Activated T-cell treated with anti-CD3 and anti-CD28 coated beads for 24 hours (primary cell): Measurements from ENCODE around the gene TMEM135.
"Not testable (repeated sequence)": the region's sequence is repeated elsewhere in the genome, so short reads cannot be mapped to it uniquely, and the experiment has no call there.

ENCODE experiments used
- DNase-seq: peaks from one replicate; pipeline ENCODE4 v3.0.0-alpha.2; 2020; ENCODE audit warnings: low read depth

The TMEM135 gene

DNA sequence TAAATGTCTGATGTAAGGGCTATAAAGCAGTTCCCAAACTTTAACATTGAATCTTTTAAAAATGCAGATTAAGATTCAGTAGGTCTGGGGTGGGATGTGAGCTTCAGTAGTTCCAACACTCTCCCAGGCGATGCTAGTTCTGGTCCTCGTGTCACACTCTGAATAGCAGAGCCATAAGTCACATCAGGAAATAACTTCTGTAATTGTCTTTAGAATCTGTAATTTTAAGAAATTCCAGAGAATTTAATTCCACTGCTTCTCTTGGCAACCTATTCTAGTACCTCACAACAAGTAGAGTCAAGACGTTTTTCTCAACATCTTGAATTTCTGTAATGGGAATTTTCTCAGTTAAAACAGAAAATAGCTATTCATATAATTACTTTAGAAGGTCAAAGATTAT, 223.1 kb downstream of the TMEM135 start:
- no peak for DNase-seq

DNA sequence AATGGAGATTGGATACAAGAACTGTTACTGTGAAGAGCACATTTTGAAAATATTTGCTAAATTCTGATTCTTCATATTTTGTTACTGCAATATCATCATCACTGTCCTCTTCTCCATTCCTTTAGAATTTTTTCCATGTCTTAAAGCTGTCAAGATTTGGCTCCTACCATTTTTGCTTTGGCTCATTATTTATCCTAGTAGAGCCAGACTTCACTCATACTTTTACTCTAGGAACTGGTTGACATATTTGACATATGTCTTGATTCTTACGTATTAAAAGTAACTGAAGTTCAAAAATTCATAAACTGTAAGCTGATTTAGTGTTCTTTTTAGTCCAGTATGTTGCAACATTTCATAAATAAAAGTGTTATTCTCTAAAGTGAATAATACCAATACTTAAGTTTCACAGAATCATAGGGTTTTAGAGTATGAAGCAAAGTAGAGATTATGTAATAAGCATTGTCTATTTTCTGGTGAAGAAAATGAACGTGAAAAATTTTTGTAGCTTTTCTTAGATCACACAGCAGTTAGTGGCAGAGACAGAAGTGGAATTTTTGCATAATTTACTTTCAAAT, 225.6 kb downstream of the TMEM135 start:
- DNase-seq, result no peak

GRCh38 chr11:87263979-87264378, 226.2 kb downstream of the TMEM135 start:
- DNase-seq, result no peak

DNA sequence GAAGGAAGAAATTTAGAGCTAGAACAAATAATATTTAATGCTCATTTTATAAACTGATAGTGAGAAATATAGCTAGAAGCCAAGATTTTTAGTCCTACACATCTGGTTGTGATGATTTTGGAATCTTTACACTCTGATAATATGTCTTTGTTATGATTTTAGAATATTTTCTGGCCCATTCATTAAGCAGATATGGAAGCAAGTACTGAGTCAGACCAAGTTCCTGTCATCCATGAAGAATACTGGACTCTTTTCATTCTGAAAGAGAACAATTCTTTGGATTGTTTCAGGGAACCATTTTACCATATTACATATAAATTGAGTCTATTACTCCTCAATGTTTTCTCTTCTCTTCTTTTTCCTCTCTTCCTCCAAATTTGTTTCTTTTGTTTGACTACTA, 227.4 kb downstream of the TMEM135 start:
- no peak for DNase-seq

GRCh38 chr11:87265979-87266378, 228.2 kb downstream of the TMEM135 start:
- DNase-seq, result no peak

DNA sequence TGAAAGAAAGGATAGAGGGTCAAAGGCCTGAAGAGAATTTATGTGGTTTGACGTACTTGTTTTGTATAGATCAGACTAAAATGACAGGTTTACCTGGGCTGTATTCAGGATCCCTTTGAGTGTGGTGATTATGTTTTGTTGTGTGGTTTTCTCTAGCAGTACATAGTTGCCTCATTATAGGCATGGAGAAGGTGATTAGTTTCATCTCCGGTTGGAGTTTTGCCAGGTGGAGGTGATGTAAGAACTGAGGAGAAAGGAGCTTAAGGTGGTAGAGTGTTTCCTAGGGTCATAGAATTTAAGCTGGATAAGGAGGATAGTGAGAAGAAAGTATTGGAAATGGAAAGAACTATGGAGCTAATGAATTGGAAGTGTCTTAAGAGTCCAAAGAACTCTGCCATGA, 229.0 kb downstream of the TMEM135 start:
- no peak for DNase-seq

DNA sequence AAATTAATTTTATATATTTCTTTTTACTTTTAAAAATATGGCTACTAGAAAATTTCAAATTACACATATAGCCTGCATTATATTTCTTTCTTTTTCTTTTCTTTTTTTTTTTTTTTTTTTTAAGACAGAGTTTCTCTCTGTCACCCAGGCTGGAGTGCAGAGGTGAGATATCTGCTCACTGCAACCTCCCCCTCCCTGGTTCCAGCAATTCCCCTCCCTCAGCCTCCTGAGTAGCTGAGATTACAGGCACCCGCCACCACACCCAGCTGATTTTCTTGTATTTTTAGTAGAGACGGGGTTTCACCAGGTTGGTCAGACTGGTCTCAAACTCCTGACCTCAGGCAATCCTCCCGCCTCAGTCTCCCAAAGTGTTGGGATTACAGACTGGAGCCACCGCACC, 234.2 kb downstream of the TMEM135 start:
- not testable (repeated sequence) for DNase-seq

GRCh38 chr11:87275176-87275575, 237.4 kb downstream of the TMEM135 start:
- no peak for DNase-seq

DNA sequence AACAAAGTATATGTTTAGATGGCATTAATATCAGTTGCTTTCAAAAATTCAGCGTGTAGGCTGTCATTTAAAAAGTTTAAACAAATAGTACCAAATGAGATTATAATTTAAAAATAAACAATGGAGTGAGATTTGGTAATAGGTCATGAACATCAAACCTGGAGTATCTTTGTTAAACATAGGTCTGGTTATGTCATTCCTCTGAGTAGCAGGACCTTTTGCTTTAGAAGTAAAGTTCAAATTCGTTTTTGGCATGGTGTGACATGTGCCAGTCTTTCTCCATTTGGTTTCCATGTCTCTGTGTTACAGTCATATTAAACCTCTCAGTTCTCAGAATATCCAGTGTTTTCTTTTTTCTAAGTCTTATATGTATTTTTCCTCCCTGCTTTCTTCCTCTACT, 242.4 kb downstream of the TMEM135 start:
- DNase-seq, result no peak

DNA sequence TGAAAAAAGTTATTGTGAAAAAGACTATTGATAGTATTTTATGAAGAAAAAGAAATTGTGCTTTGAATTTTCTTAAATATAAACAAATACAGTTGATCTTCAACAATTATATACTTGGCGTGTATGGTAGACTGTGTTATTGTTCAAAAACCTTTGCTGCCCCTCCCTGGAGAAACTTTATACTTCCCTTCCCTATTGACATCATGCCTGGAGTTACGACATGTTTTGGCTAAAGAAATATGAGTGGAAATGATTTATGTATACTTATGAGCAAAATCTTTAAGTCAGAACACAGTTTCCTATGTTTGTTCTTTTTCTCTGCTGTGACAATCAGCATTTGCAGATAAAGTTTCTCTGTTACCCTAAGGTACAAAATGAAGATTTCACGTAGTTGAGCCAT, 243.8 kb downstream of the TMEM135 start:
- no peak for DNase-seq

- DNase-seq, result no peak
These were observed 246.6 kb downstream of the TMEM135 start for GRCh38 chr11:87284306-87284705.

GRCh38 chr11:87285674-87286073, 247.9 kb downstream of the TMEM135 start:
- not testable (repeated sequence) for DNase-seq

DNA sequence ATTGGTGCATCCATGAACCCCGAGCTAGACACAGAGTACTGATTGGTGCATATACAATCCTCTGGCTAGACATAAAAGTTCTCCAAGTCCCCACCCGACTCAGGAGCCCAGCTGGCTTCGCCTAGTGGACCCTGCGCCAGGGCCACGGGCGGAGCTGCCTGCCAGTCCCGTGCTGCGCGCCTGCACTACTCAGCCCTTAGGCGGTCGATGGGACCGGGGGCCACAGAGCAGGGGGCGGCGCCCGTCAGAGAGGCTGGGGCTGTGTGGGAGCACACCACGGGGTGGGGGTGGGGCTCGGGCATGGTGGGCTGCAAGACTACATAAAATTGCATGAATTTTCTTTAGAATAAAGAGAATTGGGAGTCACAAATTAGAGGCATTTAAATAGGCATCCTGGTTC, 248.6 kb downstream of the TMEM135 start:
- no peak for DNase-seq

- DNase-seq, result no peak
These were observed 252.7 kb downstream of the TMEM135 start for GRCh38 chr11:87290304-87290922.

GRCh38 chr11:87292598-87292997, 254.9 kb downstream of the TMEM135 start:
- DNase-seq, result no peak

DNA sequence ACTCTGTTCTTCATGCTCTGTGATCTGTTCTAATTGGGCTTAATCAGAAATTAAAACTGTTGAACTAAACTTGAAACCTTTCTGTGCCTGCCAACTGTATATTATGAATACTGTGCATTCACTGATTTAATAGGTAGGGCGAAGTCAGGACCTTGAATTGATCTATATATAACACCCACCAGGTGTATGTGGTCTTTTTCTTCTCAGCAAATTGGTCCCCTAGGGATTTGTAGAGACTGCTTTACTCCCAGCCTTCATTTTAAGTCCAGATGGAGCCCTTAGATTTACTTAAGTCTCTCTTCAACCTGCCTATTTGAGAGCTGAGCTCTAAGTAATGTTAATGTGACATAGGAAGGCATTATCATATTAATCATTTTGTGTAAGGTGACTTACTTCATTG, 257.5 kb downstream of the TMEM135 start:
- DNase-seq, result no peak

- DNase-seq, result no peak
These were observed 258.9 kb downstream of the TMEM135 start for GRCh38 chr11:87296627-87297026.

- no peak for DNase-seq
These were observed 260.4 kb downstream of the TMEM135 start for GRCh38 chr11:87298155-87298554.

DNA sequence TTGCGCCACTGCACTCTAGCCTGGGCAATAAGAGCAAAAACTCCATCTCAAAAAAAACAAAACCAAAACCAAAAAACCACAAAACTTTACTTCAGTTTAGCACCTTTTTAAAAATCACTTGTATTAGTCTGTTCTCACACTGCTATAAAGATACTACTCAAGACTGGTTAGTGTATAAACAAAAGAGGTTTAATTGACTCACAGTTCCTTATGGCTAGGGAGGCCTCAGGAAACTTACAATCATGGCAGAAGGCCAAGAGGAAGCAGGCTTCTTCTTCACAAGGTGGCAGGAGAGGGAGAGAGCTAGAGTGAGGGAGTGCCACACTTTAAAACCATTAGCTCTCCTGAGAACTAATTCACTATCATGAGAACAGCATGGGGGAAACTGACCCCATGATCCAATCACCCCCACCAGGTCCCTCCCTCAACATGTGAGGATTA, 261.3 kb downstream of the TMEM135 start:
- DNase-seq, result no peak

- DNase-seq, result no peak
These were observed 263.1 kb downstream of the TMEM135 start for GRCh38 chr11:87300640-87301380.

- no peak for DNase-seq
These were observed 264.2 kb downstream of the TMEM135 start for GRCh38 chr11:87301785-87302540.

GRCh38 chr11:87304412-87304811, 266.7 kb downstream of the TMEM135 start:
- no peak for DNase-seq
